HEK293 (cell line): Measurements from ENCODE around the gene LIPN.

Source experiments
- CTCF ChIA-PET: fragments of 350-600 bp; formaldehyde crosslinking; extraction: SDS; loops from one replicate; lab custom pipeline; 2021; ENCODE audit warnings: antibody characterized with exemption; lab: Yijun Ruan, JAX
- POLR2A ChIA-PET: fragments of 300-600 bp; formaldehyde crosslinking; extraction: SDS; loops from one replicate; lab custom pipeline; 2020; ENCODE audit warnings: antibody characterized with exemption, inconsistent platforms; lab: Yijun Ruan, JAX
- H3K27ac ChIP-seq: fragments of 200-500 bp; sonication (Bioruptor generic); 2 replicates; pipeline ENCODE4 v1.5.1; 2014; ENCODE audit warnings: low read depth, low read length, control low read depth, inconsistent platforms; ENCODE audit errors: extremely low read depth
- H3K36me3 ChIP-seq, 2 experiments: fragments of 200-500 bp in 1 of 2; sonication (Bioruptor generic) in 1 of 2; 1 replicate in 1 of 2; 2 replicates in 1 of 2; pipeline ENCODE4 v1.5.1; 2014 to 2017; ENCODE audit warnings: inconsistent platforms in 2 of 2, low read length in 2 of 2; ENCODE audit not compliant: control insufficient read depth in 2 of 2, insufficient read depth in 1 of 2
- H3K4me1 ChIP-seq: fragments of 200-500 bp; sonication (Bioruptor generic); 2 replicates; pipeline ENCODE4 v1.5.1; 2014; ENCODE audit warnings: mild to moderate bottlenecking, low read length, inconsistent platforms; ENCODE audit not compliant: control insufficient read depth, insufficient read depth
- H3K4me3 ChIP-seq: 2 replicates; pipeline ENCODE4 v1.5.1; 2011; ENCODE audit warnings: low read depth, mild to moderate bottlenecking, control low read depth, low read length, moderate library complexity
- H3K9me3 ChIP-seq: fragments of 200-500 bp; sonication (Bioruptor generic); 2 replicates; pipeline ENCODE4 v1.5.1; 2014; ENCODE audit warnings: low read depth, low read length, inconsistent platforms; ENCODE audit not compliant: control insufficient read depth, insufficient read depth
- SP2 ChIP-seq: fragments of 450-650 bp; formaldehyde crosslinking; IDR thresholded peaks from 2 replicates; pipeline ENCODE4 v1.5.1; 2016; ENCODE audit warnings: missing biosample characterization, missing genetic modification characterization
- ZBTB1 ChIP-seq: fragments of 450-650 bp; formaldehyde crosslinking; IDR thresholded peaks from 2 replicates; pipeline ENCODE4 v1.5.1; 2016; ENCODE audit warnings: missing biosample characterization, missing genetic modification characterization
- ZBTB7A ChIP-seq: fragments of 450-650 bp; formaldehyde crosslinking; IDR thresholded peaks from 2 replicates; pipeline ENCODE4 v1.5.1; 2016; ENCODE audit warnings: low read depth, missing biosample characterization, missing genetic modification characterization
- ZFHX2 ChIP-seq: fragments of 450-650 bp; formaldehyde crosslinking; conservative IDR thresholded peaks from 2 replicates; pipeline ENCODE4 v1.5.1; 2016; ENCODE audit warnings: missing biosample characterization, missing genetic modification characterization
- ZFP41 ChIP-seq: fragments of 450-650 bp; formaldehyde crosslinking; IDR thresholded peaks from 2 replicates; pipeline ENCODE4 v1.5.1; 2016; ENCODE audit warnings: missing biosample characterization, missing genetic modification characterization, borderline replicate concordance
- ZNF146 ChIP-seq: fragments of 450-650 bp; formaldehyde crosslinking; IDR thresholded peaks from 2 replicates; pipeline ENCODE4 v1.5.1; 2016; ENCODE audit warnings: missing biosample characterization, missing genetic modification characterization
- ZNF16 ChIP-seq: fragments of 450-650 bp; formaldehyde crosslinking; IDR thresholded peaks from 2 replicates; pipeline ENCODE4 v1.5.1; 2016; ENCODE audit warnings: low read depth, missing biosample characterization, missing genetic modification characterization
- ZNF426 ChIP-seq: fragments of 450-650 bp; formaldehyde crosslinking; IDR thresholded peaks from 2 replicates; pipeline ENCODE4 v1.5.1; 2017; ENCODE audit warnings: missing biosample characterization, missing genetic modification characterization, mild to moderate bottlenecking, inconsistent platforms, moderate library complexity
- ZNF473 ChIP-seq: fragments of 450-650 bp; formaldehyde crosslinking; IDR thresholded peaks from 2 replicates; pipeline ENCODE4 v1.5.1; 2017; ENCODE audit warnings: missing biosample characterization, missing genetic modification characterization
- ZNF610 ChIP-seq: fragments of 450-650 bp; formaldehyde crosslinking; IDR thresholded peaks from 2 replicates; pipeline ENCODE4 v1.5.1; 2016; ENCODE audit warnings: missing biosample characterization, missing genetic modification characterization, borderline replicate concordance
- ZNF677 ChIP-seq: fragments of 450-650 bp; IDR thresholded peaks from 2 replicates; pipeline ENCODE4 v1.5.0; 2018; ENCODE audit warnings: missing biosample characterization, mild to moderate bottlenecking, missing genetic modification characterization, moderate library complexity
- ZNF792 ChIP-seq: fragments of 450-650 bp; formaldehyde crosslinking; IDR thresholded peaks from 2 replicates; pipeline ENCODE4 v1.5.1; 2016; ENCODE audit warnings: missing biosample characterization, missing genetic modification characterization
- ZSCAN16 ChIP-seq: fragments of 450-650 bp; formaldehyde crosslinking; IDR thresholded peaks from 2 replicates; pipeline ENCODE4 v1.5.1; 2016; ENCODE audit warnings: missing biosample characterization, missing genetic modification characterization
- ZSCAN30 ChIP-seq: fragments of 450-650 bp; IDR thresholded peaks from 2 replicates; pipeline ENCODE4 v1.5.1; 2018; ENCODE audit warnings: missing biosample characterization, mild to moderate bottlenecking, missing genetic modification characterization, moderate library complexity
- ZXDB ChIP-seq: fragments of 450-650 bp; formaldehyde crosslinking; IDR thresholded peaks from 2 replicates; pipeline ENCODE4 v1.5.1; 2016; ENCODE audit warnings: missing biosample characterization, missing genetic modification characterization
- TF ChIP-seq, protein P1 (sequence below): fragments of 450-650 bp; formaldehyde crosslinking; IDR thresholded peaks from 2 replicates; pipeline ENCODE4 v1.5.1; 2017; ENCODE audit warnings: missing biosample characterization, missing genetic modification characterization
- TF ChIP-seq, protein P2 (sequence below): fragments of 450-650 bp; formaldehyde crosslinking; IDR thresholded peaks from 2 replicates; pipeline ENCODE4 v1.5.1; 2016; ENCODE audit warnings: missing biosample characterization, missing genetic modification characterization, borderline replicate concordance
- TF ChIP-seq, protein P3 (sequence below): fragments of 450-650 bp; IDR thresholded peaks from 2 replicates; pipeline ENCODE4 v1.5.1; 2018; ENCODE audit warnings: missing biosample characterization, missing genetic modification characterization
- TF ChIP-seq, protein P4 (sequence below): fragments of 450-650 bp; formaldehyde crosslinking; IDR thresholded peaks from 2 replicates; pipeline ENCODE4 v1.5.1; 2017; ENCODE audit warnings: missing biosample characterization, missing genetic modification characterization
- TF ChIP-seq, protein P5 (sequence below): fragments of 450-650 bp; formaldehyde crosslinking; IDR thresholded peaks from 2 replicates; pipeline ENCODE4 v1.5.1; 2016; ENCODE audit warnings: missing biosample characterization, missing genetic modification characterization
- TF ChIP-seq, protein P6 (sequence below): fragments of 450-650 bp; formaldehyde crosslinking; IDR thresholded peaks from 2 replicates; pipeline ENCODE4 v1.5.1; 2016; ENCODE audit warnings: missing biosample characterization, missing genetic modification characterization

The LIPN gene

DNA sequence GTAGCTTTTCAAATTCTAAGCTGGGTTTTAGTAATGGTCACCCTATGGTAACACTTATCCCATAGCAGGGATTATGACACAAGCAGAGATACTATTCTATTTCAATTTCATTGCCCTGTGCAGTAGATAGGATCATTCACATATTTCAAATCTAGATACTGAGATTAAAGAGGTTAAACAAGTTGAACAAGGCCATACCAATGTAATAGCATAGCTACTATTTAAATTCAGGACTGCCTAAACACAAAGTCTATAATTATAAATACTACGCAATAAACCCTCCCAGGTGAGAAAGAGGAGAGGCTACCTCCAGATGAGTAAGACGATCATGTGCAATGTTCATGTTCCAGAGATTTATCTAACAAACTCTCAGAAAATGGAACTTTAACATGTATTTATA, 43.8 kb downstream of the LIPN start (continued):
- no peak for TF ChIP-seq ZFHX2 (tag by site-specific recombination)
- no peak for TF ChIP-seq ZNF473 (tag by site-specific recombination)
- TF ChIP-seq, protein P1, sequence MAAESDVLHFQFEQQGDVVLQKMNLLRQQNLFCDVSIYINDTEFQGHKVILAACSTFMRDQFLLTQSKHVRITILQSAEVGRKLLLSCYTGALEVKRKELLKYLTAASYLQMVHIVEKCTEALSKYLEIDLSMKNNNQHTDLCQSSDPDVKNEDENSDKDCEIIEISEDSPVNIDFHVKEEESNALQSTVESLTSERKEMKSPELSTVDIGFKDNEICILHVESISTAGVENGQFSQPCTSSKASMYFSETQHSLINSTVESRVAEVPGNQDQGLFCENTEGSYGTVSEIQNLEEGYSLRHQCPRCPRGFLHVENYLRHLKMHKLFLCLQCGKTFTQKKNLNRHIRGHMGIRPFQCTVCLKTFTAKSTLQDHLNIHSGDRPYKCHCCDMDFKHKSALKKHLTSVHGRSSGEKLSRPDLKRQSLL (tag by site-specific recombination): no peak
- TF ChIP-seq, protein P2, sequence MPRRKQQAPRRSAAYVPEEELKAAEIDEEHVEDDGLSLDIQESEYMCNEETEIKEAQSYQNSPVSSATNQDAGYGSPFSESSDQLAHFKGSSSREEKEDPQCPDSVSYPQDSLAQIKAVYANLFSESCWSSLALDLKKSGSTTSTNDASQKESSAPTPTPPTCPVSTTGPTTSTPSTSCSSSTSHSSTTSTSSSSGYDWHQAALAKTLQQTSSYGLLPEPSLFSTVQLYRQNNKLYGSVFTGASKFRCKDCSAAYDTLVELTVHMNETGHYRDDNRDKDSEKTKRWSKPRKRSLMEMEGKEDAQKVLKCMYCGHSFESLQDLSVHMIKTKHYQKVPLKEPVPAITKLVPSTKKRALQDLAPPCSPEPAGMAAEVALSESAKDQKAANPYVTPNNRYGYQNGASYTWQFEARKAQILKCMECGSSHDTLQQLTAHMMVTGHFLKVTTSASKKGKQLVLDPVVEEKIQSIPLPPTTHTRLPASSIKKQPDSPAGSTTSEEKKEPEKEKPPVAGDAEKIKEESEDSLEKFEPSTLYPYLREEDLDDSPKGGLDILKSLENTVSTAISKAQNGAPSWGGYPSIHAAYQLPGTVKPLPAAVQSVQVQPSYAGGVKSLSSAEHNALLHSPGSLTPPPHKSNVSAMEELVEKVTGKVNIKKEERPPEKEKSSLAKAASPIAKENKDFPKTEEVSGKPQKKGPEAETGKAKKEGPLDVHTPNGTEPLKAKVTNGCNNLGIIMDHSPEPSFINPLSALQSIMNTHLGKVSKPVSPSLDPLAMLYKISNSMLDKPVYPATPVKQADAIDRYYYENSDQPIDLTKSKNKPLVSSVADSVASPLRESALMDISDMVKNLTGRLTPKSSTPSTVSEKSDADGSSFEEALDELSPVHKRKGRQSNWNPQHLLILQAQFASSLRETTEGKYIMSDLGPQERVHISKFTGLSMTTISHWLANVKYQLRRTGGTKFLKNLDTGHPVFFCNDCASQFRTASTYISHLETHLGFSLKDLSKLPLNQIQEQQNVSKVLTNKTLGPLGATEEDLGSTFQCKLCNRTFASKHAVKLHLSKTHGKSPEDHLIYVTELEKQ (tag by site-specific recombination): no peak
- TF ChIP-seq SP2 (tag by site-specific recombination): no peak
- no peak for TF ChIP-seq ZBTB7A (tag by site-specific recombination)
- no peak for TF ChIP-seq ZNF610 (tag by site-specific recombination)
- TF ChIP-seq ZNF426: no peak
- TF ChIP-seq ZNF146 (tag by site-specific recombination): no peak
- TF ChIP-seq ZXDB: no peak
- no peak for TF ChIP-seq ZSCAN16 (tag by site-specific recombination)
- TF ChIP-seq ZSCAN30 (tag by site-specific recombination): no peak
- TF ChIP-seq ZNF16 (tag by site-specific recombination): no peak

DNA sequence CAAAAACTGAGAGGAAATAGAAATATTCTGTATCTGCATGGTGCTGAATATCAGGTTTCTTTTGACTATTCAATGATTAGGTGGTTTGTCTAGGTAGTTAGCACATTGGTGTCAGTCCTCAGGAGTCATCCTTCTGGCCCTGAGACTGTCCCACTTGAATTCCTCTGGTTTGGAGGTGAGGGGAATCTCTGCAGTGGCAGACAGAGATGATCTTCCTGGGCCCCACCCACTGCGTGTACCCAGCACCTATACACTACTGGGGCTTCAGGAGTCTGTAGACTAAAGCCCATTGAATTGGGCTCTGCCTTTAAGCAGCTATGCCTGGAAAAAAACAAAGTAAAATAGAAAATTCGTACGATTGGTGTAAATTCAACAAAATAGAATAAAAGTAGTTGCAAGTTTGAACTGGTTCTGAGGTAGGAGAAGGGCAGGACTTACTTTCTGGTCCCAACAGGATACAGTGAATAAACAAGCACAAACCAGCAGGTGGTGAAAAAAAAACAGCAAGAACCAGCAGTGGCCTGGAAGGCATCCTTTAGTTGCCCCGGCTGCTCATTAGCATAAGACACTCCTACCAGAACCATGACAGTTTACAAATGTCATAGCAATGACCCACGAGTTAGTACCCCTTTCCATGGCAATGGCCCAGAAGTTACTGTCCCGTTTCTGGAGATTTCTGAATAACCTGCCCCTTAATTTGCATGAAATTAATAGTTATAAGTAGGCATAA, 44.4 kb downstream of the LIPN start:
- H3K9me3 ChIP-seq: no peaks in the 10 kb centered on the region
- no peaks in the 10 kb centered on the region for H3K36me3 ChIP-seq
- H3K27ac ChIP-seq: no peak overlapping the region
- POLR2A ChIA-PET: interaction anchor here (0.6 kb wide), 2 partner anchors 145 to 1300 kb away, joined by 3 to 4 read pairs; no protein-coding TSS in a partner anchor
- no peaks in the 10 kb centered on the region for H3K4me1 ChIP-seq
- H3K4me3 ChIP-seq: no peak overlapping the region
- CTCF ChIA-PET: interaction anchor here (0.6 to 1.9 kb wide), 6 partner anchors 10 to 288 kb away, joined by 3 to 5 read pairs (median 4); no protein-coding TSS in a partner anchor
- TF ChIP-seq, protein P3, sequence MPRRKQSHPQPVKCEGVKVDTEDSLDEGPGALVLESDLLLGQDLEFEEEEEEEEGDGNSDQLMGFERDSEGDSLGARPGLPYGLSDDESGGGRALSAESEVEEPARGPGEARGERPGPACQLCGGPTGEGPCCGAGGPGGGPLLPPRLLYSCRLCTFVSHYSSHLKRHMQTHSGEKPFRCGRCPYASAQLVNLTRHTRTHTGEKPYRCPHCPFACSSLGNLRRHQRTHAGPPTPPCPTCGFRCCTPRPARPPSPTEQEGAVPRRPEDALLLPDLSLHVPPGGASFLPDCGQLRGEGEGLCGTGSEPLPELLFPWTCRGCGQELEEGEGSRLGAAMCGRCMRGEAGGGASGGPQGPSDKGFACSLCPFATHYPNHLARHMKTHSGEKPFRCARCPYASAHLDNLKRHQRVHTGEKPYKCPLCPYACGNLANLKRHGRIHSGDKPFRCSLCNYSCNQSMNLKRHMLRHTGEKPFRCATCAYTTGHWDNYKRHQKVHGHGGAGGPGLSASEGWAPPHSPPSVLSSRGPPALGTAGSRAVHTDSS (tag by site-specific recombination): no peak
- TF ChIP-seq, protein P4, sequence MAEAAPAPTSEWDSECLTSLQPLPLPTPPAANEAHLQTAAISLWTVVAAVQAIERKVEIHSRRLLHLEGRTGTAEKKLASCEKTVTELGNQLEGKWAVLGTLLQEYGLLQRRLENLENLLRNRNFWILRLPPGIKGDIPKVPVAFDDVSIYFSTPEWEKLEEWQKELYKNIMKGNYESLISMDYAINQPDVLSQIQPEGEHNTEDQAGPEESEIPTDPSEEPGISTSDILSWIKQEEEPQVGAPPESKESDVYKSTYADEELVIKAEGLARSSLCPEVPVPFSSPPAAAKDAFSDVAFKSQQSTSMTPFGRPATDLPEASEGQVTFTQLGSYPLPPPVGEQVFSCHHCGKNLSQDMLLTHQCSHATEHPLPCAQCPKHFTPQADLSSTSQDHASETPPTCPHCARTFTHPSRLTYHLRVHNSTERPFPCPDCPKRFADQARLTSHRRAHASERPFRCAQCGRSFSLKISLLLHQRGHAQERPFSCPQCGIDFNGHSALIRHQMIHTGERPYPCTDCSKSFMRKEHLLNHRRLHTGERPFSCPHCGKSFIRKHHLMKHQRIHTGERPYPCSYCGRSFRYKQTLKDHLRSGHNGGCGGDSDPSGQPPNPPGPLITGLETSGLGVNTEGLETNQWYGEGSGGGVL (tag by site-specific recombination): no peak
- TF ChIP-seq, protein P5, sequence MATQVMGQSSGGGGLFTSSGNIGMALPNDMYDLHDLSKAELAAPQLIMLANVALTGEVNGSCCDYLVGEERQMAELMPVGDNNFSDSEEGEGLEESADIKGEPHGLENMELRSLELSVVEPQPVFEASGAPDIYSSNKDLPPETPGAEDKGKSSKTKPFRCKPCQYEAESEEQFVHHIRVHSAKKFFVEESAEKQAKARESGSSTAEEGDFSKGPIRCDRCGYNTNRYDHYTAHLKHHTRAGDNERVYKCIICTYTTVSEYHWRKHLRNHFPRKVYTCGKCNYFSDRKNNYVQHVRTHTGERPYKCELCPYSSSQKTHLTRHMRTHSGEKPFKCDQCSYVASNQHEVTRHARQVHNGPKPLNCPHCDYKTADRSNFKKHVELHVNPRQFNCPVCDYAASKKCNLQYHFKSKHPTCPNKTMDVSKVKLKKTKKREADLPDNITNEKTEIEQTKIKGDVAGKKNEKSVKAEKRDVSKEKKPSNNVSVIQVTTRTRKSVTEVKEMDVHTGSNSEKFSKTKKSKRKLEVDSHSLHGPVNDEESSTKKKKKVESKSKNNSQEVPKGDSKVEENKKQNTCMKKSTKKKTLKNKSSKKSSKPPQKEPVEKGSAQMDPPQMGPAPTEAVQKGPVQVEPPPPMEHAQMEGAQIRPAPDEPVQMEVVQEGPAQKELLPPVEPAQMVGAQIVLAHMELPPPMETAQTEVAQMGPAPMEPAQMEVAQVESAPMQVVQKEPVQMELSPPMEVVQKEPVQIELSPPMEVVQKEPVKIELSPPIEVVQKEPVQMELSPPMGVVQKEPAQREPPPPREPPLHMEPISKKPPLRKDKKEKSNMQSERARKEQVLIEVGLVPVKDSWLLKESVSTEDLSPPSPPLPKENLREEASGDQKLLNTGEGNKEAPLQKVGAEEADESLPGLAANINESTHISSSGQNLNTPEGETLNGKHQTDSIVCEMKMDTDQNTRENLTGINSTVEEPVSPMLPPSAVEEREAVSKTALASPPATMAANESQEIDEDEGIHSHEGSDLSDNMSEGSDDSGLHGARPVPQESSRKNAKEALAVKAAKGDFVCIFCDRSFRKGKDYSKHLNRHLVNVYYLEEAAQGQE (tag by site-specific recombination): no peak
- TF ChIP-seq ZNF16 (tag by site-specific recombination) (no peak), ZFP41 (tag by site-specific recombination) (no peak), ZNF677 (tag by site-specific recombination) (no peak), ZBTB1 (tag by site-specific recombination) (no peak), ZNF792 (no peak)
- TF ChIP-seq, protein P1 (tag by site-specific recombination): no peak
- TF ChIP-seq, protein P6, sequence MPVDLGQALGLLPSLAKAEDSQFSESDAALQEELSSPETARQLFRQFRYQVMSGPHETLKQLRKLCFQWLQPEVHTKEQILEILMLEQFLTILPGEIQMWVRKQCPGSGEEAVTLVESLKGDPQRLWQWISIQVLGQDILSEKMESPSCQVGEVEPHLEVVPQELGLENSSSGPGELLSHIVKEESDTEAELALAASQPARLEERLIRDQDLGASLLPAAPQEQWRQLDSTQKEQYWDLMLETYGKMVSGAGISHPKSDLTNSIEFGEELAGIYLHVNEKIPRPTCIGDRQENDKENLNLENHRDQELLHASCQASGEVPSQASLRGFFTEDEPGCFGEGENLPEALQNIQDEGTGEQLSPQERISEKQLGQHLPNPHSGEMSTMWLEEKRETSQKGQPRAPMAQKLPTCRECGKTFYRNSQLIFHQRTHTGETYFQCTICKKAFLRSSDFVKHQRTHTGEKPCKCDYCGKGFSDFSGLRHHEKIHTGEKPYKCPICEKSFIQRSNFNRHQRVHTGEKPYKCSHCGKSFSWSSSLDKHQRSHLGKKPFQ (tag by site-specific recombination): no peak
